ENCODE measurements around the gene ACOX3.

Gene ACOX3

DNA sequence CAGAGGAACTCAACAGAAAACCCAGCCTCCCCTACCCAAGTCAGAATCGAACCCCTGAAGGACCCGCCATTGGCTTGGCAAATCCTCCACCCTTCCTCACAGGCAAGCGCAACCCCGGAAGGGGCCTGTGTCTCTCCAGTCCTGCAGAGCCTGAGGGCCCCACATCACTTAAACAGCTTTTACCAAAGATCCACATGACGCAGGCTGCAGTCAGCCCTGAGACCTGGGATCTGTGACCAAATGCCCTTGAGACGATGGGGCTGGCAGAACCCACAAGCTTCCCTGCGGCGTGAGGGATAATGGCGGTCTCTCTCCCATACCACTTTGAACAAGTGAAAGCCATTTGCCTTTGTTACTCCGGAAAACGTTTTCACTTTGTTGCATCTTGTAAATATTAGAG lies 54.9 kb downstream of the ACOX3 start:
- H3K27ac ChIP-seq (ENCODE audit: low read depth, low read length, poor library complexity, severe bottlenecking): peak overlapping the region; percentile 97
- no peaks in the 10 kb centered on the region for H3K9me2 ChIP-seq (ENCODE audit: low read depth, low read length)
- H2AFZ ChIP-seq (ENCODE audit: low read length): no peak overlapping the region
- peaks cover 55% of the 10 kb centered on the region for H3K4me1 ChIP-seq (ENCODE audit: insufficient read depth, low read length, severe bottlenecking)
- H3K9me3 ChIP-seq (ENCODE audit: low read length): no peaks in the 10 kb centered on the region
- no peaks in the 10 kb centered on the region for H4K20me1 ChIP-seq (ENCODE audit: insufficient read depth, low read length)
- no peak for TF ChIP-seq EZH2 (IDR thresholded peaks at IDR 0.05; ENCODE audit: borderline replicate concordance, low read length)
- no peaks in the 10 kb centered on the region for H3K27me3 ChIP-seq (ENCODE audit: insufficient read depth, low read length)
- no peak overlapping the region for H3K4me2 ChIP-seq (ENCODE audit: low read length)
- no peaks in the 10 kb centered on the region for H3K79me2 ChIP-seq (ENCODE audit: insufficient read depth, low read length)
- H3K9ac ChIP-seq (ENCODE audit: low read length): no peak overlapping the region
- H3K4me3 ChIP-seq (ENCODE audit: low read depth, low read length, poor library complexity, severe bottlenecking): no peak overlapping the region
- no peaks in the 10 kb centered on the region for H3F3A ChIP-seq (ENCODE audit: insufficient read depth, low read length)
- peaks cover 6% of the 10 kb centered on the region for H3K36me3 ChIP-seq (ENCODE audit: insufficient read depth, low read length)

DNA sequence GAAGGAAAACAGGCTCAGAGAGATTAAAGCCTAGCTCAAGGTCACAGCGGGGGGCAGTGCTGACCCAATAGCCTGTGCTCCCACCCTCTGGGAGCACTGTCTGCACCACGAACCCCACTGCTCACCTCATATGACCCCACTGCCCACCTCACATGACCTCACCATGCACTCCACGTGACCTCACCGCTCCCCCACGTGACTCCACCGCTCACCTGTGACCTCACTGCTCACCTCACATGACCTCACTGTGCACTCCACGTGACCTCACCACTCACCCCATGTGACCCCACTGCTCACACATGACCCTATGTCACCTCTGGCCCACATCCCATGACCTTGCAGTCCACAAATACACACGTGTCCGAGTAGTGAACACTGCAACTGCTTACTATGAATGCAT lies 55.4 kb downstream of the ACOX3 start:
- no peak overlapping the region; the same call in 1 of the 2 replicates for H3K9ac ChIP-seq (ENCODE audit: low read length)
- H3K27ac ChIP-seq (ENCODE audit: low read depth, low read length, poor library complexity, severe bottlenecking): peak overlapping the region; percentile 97
- no peaks in the 10 kb centered on the region for H3K9me2 ChIP-seq (ENCODE audit: low read depth, low read length)
- no peak overlapping the region for H3K4me2 ChIP-seq (ENCODE audit: low read length)
- no peaks in the 10 kb centered on the region for H4K20me1 ChIP-seq (ENCODE audit: insufficient read depth, low read length)
- H3K4me1 ChIP-seq (ENCODE audit: insufficient read depth, low read length, severe bottlenecking): peaks cover 50% of the 10 kb centered on the region
- H3K36me3 ChIP-seq (ENCODE audit: insufficient read depth, low read length): peaks cover 6% of the 10 kb centered on the region
- no peak overlapping the region for H2AFZ ChIP-seq (ENCODE audit: low read length)
- H3K79me2 ChIP-seq (ENCODE audit: insufficient read depth, low read length): no peaks in the 10 kb centered on the region
- H3K27me3 ChIP-seq (ENCODE audit: insufficient read depth, low read length): no peaks in the 10 kb centered on the region
- TF ChIP-seq, protein P1, sequence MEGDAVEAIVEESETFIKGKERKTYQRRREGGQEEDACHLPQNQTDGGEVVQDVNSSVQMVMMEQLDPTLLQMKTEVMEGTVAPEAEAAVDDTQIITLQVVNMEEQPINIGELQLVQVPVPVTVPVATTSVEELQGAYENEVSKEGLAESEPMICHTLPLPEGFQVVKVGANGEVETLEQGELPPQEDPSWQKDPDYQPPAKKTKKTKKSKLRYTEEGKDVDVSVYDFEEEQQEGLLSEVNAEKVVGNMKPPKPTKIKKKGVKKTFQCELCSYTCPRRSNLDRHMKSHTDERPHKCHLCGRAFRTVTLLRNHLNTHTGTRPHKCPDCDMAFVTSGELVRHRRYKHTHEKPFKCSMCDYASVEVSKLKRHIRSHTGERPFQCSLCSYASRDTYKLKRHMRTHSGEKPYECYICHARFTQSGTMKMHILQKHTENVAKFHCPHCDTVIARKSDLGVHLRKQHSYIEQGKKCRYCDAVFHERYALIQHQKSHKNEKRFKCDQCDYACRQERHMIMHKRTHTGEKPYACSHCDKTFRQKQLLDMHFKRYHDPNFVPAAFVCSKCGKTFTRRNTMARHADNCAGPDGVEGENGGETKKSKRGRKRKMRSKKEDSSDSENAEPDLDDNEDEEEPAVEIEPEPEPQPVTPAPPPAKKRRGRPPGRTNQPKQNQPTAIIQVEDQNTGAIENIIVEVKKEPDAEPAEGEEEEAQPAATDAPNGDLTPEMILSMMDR (IDR thresholded peaks at IDR 0.05; ENCODE audit: low read length): no peak
- TF ChIP-seq EZH2 (IDR thresholded peaks at IDR 0.05; ENCODE audit: borderline replicate concordance, low read length): no peak
- H3K4me3 ChIP-seq (ENCODE audit: low read depth, low read length, poor library complexity, severe bottlenecking): no peak overlapping the region
- H3F3A ChIP-seq (ENCODE audit: insufficient read depth, low read length): no peaks in the 10 kb centered on the region
- no peaks in the 10 kb centered on the region for H3K9me3 ChIP-seq (ENCODE audit: low read length)

DNA sequence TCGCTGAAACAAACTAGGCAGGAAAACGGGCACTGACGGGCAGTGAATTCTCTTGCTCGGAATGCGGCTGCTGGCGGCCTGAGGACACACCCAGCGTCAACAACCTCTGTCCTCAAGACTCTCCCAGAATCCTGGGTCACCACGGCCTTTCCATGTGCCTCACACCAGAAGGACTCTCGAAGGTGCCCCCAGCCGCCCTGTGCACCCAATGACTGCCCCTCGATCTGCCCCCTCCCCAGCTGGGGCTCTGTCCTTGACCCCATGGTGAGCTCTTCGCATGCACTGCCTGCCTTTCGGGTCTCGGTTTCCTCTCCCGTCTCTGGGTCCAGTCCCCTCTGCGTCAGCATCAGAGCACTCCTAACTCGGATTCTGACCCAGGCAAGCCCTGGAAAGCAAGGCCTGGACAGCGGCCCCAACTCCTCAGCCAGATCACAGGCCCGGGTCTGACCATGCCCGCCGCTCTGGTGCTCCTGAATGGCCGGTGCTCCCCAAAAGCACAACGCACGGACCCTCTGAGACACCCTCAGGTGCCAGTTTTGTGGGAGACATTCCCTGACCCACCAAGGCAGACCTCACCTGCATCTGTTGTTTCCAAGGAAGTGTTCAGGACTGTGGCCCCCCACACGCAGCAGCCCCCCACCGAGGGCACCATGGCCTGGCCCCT lies 56.0 kb downstream of the ACOX3 start:
- no peak overlapping the region for H3K4me3 ChIP-seq (ENCODE audit: low read depth, low read length, poor library complexity, severe bottlenecking)
- H3K9ac ChIP-seq (ENCODE audit: low read length): peak overlapping the region; percentile 44; the same call in 1 of the 2 replicates
- H3K27ac ChIP-seq (ENCODE audit: low read depth, low read length, poor library complexity, severe bottlenecking): peak overlapping the region; percentile 97
- H2AFZ ChIP-seq (ENCODE audit: low read length): no peak overlapping the region
- peaks cover 6% of the 10 kb centered on the region for H3K36me3 ChIP-seq (ENCODE audit: insufficient read depth, low read length)
- no peaks in the 10 kb centered on the region for H3K9me3 ChIP-seq (ENCODE audit: low read length)
- no peaks in the 10 kb centered on the region for H4K20me1 ChIP-seq (ENCODE audit: insufficient read depth, low read length)
- peaks cover 44% of the 10 kb centered on the region for H3K4me1 ChIP-seq (ENCODE audit: insufficient read depth, low read length, severe bottlenecking)
- no peaks in the 10 kb centered on the region for H3K79me2 ChIP-seq (ENCODE audit: insufficient read depth, low read length)
- H3K4me2 ChIP-seq (ENCODE audit: low read length): no peak overlapping the region; the same call in 1 of the 2 replicates
- H3K27me3 ChIP-seq (ENCODE audit: insufficient read depth, low read length): no peaks in the 10 kb centered on the region
- H3F3A ChIP-seq (ENCODE audit: insufficient read depth, low read length): no peaks in the 10 kb centered on the region
- H3K9me2 ChIP-seq (ENCODE audit: low read depth, low read length): no peaks in the 10 kb centered on the region
- TF ChIP-seq, protein P1 (IDR thresholded peaks at IDR 0.05; ENCODE audit: low read length): no peak
- no peak for TF ChIP-seq EZH2 (IDR thresholded peaks at IDR 0.05; ENCODE audit: borderline replicate concordance, low read length)
